ENCODE results near the gene EMSY.

DNA sequence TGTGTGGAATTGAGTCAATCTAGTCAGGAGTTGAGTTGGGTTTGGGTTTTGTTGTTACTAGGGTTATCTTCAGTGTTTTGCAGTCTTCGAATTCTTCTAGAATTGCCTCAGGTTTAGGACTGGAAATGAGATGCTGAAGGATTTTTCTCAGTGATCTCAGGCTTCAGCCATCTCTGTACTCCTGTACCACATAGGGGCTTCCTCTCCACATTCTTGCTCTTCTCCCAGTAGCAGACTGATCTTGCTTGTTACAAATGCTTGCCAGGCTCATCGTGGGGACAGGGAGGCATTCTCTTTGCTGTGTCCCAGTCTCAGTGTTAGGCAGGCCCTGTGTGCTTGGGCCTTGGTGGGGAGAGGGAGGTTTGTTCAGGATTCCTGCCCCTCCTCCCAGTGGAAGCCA lies 129.6 kb downstream of the EMSY start:
- TF ChIP-seq, protein P1, sequence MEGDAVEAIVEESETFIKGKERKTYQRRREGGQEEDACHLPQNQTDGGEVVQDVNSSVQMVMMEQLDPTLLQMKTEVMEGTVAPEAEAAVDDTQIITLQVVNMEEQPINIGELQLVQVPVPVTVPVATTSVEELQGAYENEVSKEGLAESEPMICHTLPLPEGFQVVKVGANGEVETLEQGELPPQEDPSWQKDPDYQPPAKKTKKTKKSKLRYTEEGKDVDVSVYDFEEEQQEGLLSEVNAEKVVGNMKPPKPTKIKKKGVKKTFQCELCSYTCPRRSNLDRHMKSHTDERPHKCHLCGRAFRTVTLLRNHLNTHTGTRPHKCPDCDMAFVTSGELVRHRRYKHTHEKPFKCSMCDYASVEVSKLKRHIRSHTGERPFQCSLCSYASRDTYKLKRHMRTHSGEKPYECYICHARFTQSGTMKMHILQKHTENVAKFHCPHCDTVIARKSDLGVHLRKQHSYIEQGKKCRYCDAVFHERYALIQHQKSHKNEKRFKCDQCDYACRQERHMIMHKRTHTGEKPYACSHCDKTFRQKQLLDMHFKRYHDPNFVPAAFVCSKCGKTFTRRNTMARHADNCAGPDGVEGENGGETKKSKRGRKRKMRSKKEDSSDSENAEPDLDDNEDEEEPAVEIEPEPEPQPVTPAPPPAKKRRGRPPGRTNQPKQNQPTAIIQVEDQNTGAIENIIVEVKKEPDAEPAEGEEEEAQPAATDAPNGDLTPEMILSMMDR (IDR thresholded peaks at IDR 0.05), result no peak
- TF ChIP-seq POLR2A (IDR thresholded peaks at IDR 0.05), result no peak

Data from thyroid gland (tissue), 4 donors.